Liver (tissue), 9 donors: Measurements from ENCODE around the gene SPACA5. TPM values are rescaled to one million over a fixed set of nuclear protein-coding genes. Genes with fewer than 3 reads are reported as not detected.
A peak's percentile ranks its signal among the peaks of the same experiment; 100 is the strongest.
"Not testable (repeated sequence)": the region's sequence is repeated elsewhere in the genome, so short reads cannot be mapped to it uniquely, and the experiment has no call there.

Experiments used
- DNase-seq: peaks from one replicate; pipeline ENCODE4 v3.0.0-alpha.2; 2017; ENCODE audit warnings: low spot score
- H3K27ac ChIP-seq, 2 donors: one replicate each; pipeline ENCODE4 v1.7.0; 2013; ENCODE audit warnings: inconsistent platforms in 2 of 2, low read length in 2 of 2, control low read depth in 1 of 2, low read depth in 1 of 2, mild to moderate bottlenecking in 1 of 2
- H3K27me3 ChIP-seq, 4 donors: one replicate each; pipeline versions ENCODE4 v1.6.1 to v1.7.0; 2013; ENCODE audit warnings: low read length in 3 of 4, inconsistent platforms in 1 of 4, mild to moderate bottlenecking in 1 of 4, moderate library complexity in 1 of 4; ENCODE audit not compliant: control insufficient read depth in 4 of 4, insufficient read depth in 4 of 4
- H3K36me3 ChIP-seq, 4 donors: one replicate each; pipeline versions ENCODE4 v1.6.1 to v1.7.0; 2013; ENCODE audit warnings: low read length in 3 of 4, mild to moderate bottlenecking in 3 of 4, low read depth in 1 of 4, moderate library complexity in 1 of 4; ENCODE audit not compliant: control insufficient read depth in 4 of 4, insufficient read depth in 3 of 4
- H3K4me1 ChIP-seq, 4 donors: one replicate each; pipeline versions ENCODE4 v1.6.1 to v1.7.0; 2013; ENCODE audit warnings: low read length in 3 of 4, mild to moderate bottlenecking in 3 of 4, moderate library complexity in 1 of 4; ENCODE audit not compliant: control insufficient read depth in 4 of 4, insufficient read depth in 4 of 4
- H3K4me3 ChIP-seq, 3 donors: one replicate each; pipeline versions ENCODE4 v1.6.1 to v1.7.0; 2013; ENCODE audit warnings: low read length in 3 of 3, control low read depth in 1 of 3, low read depth in 1 of 3, mild to moderate bottlenecking in 1 of 3
- H3K9ac ChIP-seq, 2 donors: one replicate each; pipeline ENCODE4 v1.7.0; 2013; ENCODE audit warnings: low read length in 2 of 2, mild to moderate bottlenecking in 2 of 2, moderate library complexity in 2 of 2, control low read depth in 1 of 2, low read depth in 1 of 2
- H3K9me3 ChIP-seq, 4 donors: one replicate each; pipeline versions ENCODE4 v1.6.1 to v1.7.0; 2013; ENCODE audit warnings: low read length in 3 of 4; ENCODE audit not compliant: control insufficient read depth in 4 of 4
- EGR1 ChIP-seq, 2 donors: IDR thresholded peaks; 2 replicates each; pipeline ENCODE4 v1.6.1; 2016 to 2018; ENCODE audit warnings: antibody characterized with exemption in 2 of 2, low read depth in 2 of 2
- FOXA1 ChIP-seq: IDR thresholded peaks from 2 replicates; pipeline ENCODE4 v1.6.1; 2016; ENCODE audit warnings: antibody characterized with exemption
- FOXA2 ChIP-seq: IDR thresholded peaks from 2 replicates; pipeline ENCODE4 v1.6.1; 2016; ENCODE audit warnings: antibody characterized with exemption
- GABPA ChIP-seq, 2 donors: IDR thresholded peaks in 1 of 2; conservative IDR thresholded peaks in 1 of 2; 2 replicates each; pipeline ENCODE4 v1.6.1; 2016; ENCODE audit warnings: antibody characterized with exemption in 2 of 2, mild to moderate bottlenecking in 1 of 2, moderate library complexity in 1 of 2
- HNF4A ChIP-seq, 2 donors: conservative IDR thresholded peaks; 2 replicates each; pipeline ENCODE4 v1.6.1; 2016; ENCODE audit warnings: antibody characterized with exemption in 2 of 2, mild to moderate bottlenecking in 2 of 2
- JUND ChIP-seq, 2 donors: IDR thresholded peaks; 2 replicates each; pipeline ENCODE4 v1.6.1; 2016; ENCODE audit warnings: antibody characterized with exemption in 2 of 2
- NR2F2 ChIP-seq: IDR thresholded peaks from 2 replicates; pipeline ENCODE4 v1.6.1; 2016; ENCODE audit warnings: antibody characterized with exemption
- RAD21 ChIP-seq, 2 donors: IDR thresholded peaks; 2 replicates each; pipeline ENCODE4 v1.6.1; 2016; ENCODE audit warnings: antibody characterized with exemption in 2 of 2, mild to moderate bottlenecking in 2 of 2
- RXRA ChIP-seq, 2 donors: IDR thresholded peaks; 2 replicates each; pipeline ENCODE4 v1.6.1; 2017 to 2018; ENCODE audit warnings: antibody characterized with exemption in 2 of 2, mild to moderate bottlenecking in 1 of 2
- SP1 ChIP-seq: IDR thresholded peaks from 2 replicates; pipeline ENCODE4 v1.6.1; 2018; ENCODE audit warnings: antibody characterized with exemption, mild to moderate bottlenecking
- TAF1 ChIP-seq: conservative IDR thresholded peaks from 2 replicates; pipeline ENCODE4 v1.6.1; 2016; ENCODE audit warnings: antibody characterized with exemption, mild to moderate bottlenecking
- YY1 ChIP-seq: IDR thresholded peaks from 2 replicates; pipeline ENCODE4 v1.6.1; 2016; ENCODE audit warnings: antibody characterized with exemption, mild to moderate bottlenecking
- WGBS: extraction: QIAGEN DNeasy Blood & Tissue Kit; methylation state at CpG from one replicate; pipeline ENCODE4 v1.1.7; 2013; 5-methylcytosine and 5-hydroxymethylcytosine counted together
- polyA plus RNA-seq, 2 donors: library from polyadenylated mRNA; stranded (reverse) in 1 of 2; unstranded in 1 of 2; fragments of 200-250 nt in 1 of 2; fragments of >200 nt in 1 of 2; fragmentation: Nextera tagmentation in 1 of 2; extraction: Ambion mirVana in 1 of 2; gene quantifications; one replicate each; pipeline versions ENCODE4 v1.2.1 to v1.2.3, GENCODE V29; 2013 to 2015
- total RNA-seq, 2 donors: library from RNA; depleted of rRNA; stranded (reverse); fragments of >200 nt; gene quantifications; one replicate each; pipeline ENCODE4 v1.2.3, GENCODE V29; 2014
- TF ChIP-seq, protein P1 (sequence below): fragments of 150-350 bp; IDR thresholded peaks from 2 replicates; pipeline ENCODE4 v1.5.1; 2017; ENCODE audit warnings: improper control_type of control experiment, low read depth, low read length; ENCODE audit not compliant: missing input control
- TF ChIP-seq, protein P2 (sequence below): IDR thresholded peaks from 2 replicates; pipeline ENCODE4 v1.6.1; 2016; ENCODE audit warnings: antibody characterized with exemption
- donor health status: healthy.
- donor health status: healthy.
- donor health status: healthy.
- donor health status: healthy.
- donor health status: healthy.

SPACA5 gene
- total and polyA plus RNA-seq, 4 donors: not detected

DNA sequence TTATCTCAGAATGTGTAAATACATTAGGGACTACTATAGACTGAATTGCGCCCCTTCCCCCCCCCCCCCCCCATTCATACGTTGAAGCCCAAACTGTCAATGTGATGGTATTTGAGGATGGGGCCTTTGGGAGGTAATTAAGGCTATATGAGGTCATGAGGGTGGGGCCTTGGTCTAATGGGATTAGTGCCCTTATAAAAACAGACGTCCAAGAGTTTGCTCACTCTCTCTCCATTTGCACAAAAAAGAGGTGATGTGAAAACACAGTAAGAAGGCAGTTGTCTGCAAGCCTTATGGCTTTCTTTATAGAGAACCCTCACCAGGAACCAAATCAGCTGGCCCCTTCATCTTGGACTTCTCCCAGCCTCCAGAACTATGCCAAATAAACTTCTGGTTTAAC, 15.3 kb downstream of the SPACA5 start (continued):
- no peak for TF ChIP-seq EGR1 (IDR thresholded peaks at IDR 0.05; ENCODE audit: low read depth in 2 of 2)
- no peak for TF ChIP-seq YY1

DNA sequence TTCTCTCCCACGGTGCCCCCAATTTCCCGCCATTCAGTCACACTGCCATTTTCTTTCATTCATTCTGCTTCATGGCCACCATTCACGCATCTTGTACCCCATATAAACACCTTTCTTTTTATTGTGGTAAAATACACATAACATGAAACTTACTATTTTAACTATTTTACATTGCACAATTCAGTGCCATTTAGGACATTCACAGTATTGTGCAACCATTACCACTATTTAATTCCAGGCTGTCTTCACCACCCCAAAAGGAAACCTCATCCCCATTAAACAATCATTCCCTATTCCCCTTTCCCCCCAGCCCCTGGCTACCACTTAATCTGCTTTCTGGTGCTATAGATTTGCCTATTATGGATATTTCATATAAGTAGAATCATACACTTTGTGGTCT, 15.9 kb downstream of the SPACA5 start:
- Histone ChIP-seq H3K9ac (no peak overlapping the region), H3K27me3 (no peaks in the 10 kb centered on the region), H3K36me3 (no peaks in the 10 kb centered on the region), H3K4me1 (peaks cover 0 to 4% (median under 1%) of the 10 kb centered on the region in 4 donors), H3K4me3 (no peak overlapping the region), H3K27ac (no peak overlapping the region), H3K9me3 (peaks cover 0 to 2% (median 0%) of the 10 kb centered on the region in 4 donors)
- no peak for DNase-seq
- WGBS: 97% methylated on average over 3 of the region's 3 CpGs
- TF ChIP-seq, protein P1, sequence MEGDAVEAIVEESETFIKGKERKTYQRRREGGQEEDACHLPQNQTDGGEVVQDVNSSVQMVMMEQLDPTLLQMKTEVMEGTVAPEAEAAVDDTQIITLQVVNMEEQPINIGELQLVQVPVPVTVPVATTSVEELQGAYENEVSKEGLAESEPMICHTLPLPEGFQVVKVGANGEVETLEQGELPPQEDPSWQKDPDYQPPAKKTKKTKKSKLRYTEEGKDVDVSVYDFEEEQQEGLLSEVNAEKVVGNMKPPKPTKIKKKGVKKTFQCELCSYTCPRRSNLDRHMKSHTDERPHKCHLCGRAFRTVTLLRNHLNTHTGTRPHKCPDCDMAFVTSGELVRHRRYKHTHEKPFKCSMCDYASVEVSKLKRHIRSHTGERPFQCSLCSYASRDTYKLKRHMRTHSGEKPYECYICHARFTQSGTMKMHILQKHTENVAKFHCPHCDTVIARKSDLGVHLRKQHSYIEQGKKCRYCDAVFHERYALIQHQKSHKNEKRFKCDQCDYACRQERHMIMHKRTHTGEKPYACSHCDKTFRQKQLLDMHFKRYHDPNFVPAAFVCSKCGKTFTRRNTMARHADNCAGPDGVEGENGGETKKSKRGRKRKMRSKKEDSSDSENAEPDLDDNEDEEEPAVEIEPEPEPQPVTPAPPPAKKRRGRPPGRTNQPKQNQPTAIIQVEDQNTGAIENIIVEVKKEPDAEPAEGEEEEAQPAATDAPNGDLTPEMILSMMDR: no peak
- TF ChIP-seq, protein P2, sequence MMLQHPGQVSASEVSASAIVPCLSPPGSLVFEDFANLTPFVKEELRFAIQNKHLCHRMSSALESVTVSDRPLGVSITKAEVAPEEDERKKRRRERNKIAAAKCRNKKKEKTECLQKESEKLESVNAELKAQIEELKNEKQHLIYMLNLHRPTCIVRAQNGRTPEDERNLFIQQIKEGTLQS: no peak
- TF ChIP-seq HNF4A (conservative IDR thresholded peaks at IDR 0.05): no peak
- TF ChIP-seq TAF1: no peak
- TF ChIP-seq JUND (IDR thresholded peaks at IDR 0.05): no peak
- no peak for TF ChIP-seq FOXA2
- no peak for TF ChIP-seq EGR1 (IDR thresholded peaks at IDR 0.05; ENCODE audit: low read depth in 2 of 2)
- TF ChIP-seq GABPA (IDR thresholded peaks at IDR 0.05 in 1 of 2, conservative IDR thresholded peaks at IDR 0.05 in 1 of 2): no peak

DNA sequence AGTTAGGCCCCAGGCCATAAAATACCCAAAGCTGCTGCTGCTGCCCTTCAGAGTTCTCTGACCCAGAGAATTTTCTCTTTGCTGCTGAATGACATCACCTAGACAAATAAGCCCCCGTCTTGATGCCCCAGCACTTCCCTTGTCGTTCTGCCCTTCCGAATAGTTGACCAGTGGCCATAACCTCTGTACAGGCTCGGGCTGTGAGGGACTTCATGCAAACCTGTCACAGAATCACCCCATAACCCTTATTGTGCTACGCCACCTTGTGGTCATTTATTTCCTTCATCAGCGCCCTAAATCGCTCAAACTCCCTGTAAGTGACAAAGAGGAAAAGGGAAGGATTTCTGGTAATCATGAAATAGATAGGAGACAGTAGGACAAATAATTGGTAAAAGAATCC, 18.8 kb downstream of the SPACA5 start:
- H3K4me1 ChIP-seq: peaks cover 0 to 4% (median under 1%) of the 10 kb centered on the region in 4 donors
- TF ChIP-seq FOXA2 (no peak), RXRA (IDR thresholded peaks at IDR 0.05) (peak in 1 of 2 donors; percentile 41), RAD21 (IDR thresholded peaks at IDR 0.05) (peak; percentile 81 to 93), YY1 (no peak), GABPA (IDR thresholded peaks at IDR 0.05 in 1 of 2, conservative IDR thresholded peaks at IDR 0.05 in 1 of 2) (no peak), FOXA1 (no peak), SP1 (no peak), NR2F2 (peak; percentile 32)
- TF ChIP-seq, protein P1: peak; percentile 59
- H3K27me3 ChIP-seq: no peaks in the 10 kb centered on the region
- peak; percentile 40 for DNase-seq
- peaks cover 0 to 2% (median 0%) of the 10 kb centered on the region in 4 donors for H3K9me3 ChIP-seq
- WGBS: under 1% methylated on average over 7 of the region's 7 CpGs
- H3K27ac ChIP-seq: no peak overlapping the region
- no peak overlapping the region for H3K4me3 ChIP-seq
- no peak overlapping the region for H3K9ac ChIP-seq
- no peaks in the 10 kb centered on the region for H3K36me3 ChIP-seq

DNA sequence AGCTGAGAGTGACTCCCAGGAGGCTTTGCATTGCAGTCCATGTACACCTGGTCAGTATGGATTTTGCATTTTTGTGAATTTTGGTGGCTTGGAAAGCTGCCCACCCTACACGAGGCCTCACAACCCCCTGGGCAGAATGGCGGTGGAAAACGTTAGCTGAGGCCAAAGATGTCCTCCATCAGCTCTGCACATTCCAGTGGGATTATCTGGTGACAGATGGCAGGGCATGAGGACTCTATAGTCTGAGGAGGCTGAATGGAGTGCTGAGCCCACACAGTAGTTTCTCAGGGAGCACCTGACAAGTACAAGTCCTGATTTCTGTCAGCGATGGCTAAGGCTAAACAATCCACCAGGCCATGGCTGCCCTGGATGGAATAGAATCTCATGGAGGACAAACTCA, 20.8 kb downstream of the SPACA5 start:
- 92% methylated on average over 4 of the region's 4 CpGs for WGBS
- not testable (repeated sequence) for H3K4me3 ChIP-seq

More for the DNA sequence above, 20.8 kb downstream of the SPACA5 start:
- H3K4me1 ChIP-seq, H3K9me3 ChIP-seq, H3K27me3 ChIP-seq, H3K36me3 ChIP-seq, H3K9ac ChIP-seq, DNase-seq, H3K27ac ChIP-seq: not testable (repeated sequence)
